HG02870 (cell line): ENCODE measurements around the gene ST3GAL2.

ENCODE experiments used
- ATAC-seq: cut with Tn5 transposase; IDR thresholded peaks from one replicate; pipeline ENCODE4 v1.9.1; 2021; ENCODE audit warnings: mild to moderate bottlenecking, moderate library complexity; ENCODE audit not compliant: unreplicated experiment

Gene ST3GAL2

GRCh38 chr16:70440009-70440692 is 1.3 kb upstream of the ST3GAL2 start:
- no peak for ATAC-seq

DNA sequence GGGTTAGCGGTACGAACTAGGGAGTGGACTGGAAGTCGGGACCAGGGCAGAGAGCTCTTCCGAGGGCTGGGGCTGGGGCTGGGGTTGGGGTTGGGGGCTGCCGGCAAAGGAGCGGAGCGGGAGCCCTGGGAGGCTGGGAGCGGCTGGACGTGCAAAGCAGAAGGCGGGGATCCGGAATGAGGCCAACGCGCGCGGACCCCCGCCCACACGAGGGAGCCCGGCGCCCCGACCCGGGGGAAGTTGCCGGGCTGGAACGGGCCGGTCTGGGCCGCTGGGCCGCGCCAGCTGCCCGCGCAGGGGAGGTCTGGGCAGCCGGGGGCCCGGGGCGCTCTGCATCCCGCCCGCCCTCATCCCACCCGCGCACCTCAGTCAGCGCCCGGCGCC is 323 bp downstream of the ST3GAL2 start:
- ATAC-seq = no peak

GRCh38 chr16:70437582-70438557 is 1.0 kb downstream of the ST3GAL2 start:
- no peak for ATAC-seq

DNA sequence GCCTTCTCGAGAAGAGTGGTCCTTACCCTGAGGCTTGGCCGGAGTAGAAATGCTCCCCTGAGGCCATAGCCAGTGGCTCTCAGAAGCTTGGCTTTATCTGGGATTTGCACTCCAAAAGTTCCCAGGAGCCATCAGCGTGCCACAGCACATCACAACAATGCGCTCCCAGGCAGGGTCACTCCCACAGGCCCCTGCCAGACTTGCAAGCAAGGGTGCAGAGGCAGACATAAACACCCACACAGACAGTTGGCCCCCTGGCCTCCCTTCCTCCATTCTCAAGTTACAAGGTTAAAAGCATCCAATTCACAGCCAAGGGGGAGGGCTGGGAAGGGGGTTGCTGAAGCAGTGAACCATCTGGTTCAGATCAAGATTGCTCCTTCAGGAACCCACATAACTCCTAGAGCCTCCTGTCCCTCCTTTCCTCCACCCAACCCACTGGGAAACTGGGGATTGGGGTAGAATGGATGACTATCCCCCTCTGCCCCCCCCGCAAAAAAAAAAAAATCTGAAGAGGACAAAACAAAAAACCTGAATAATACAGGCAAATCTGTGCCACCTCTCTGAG is 1.8 kb downstream of the ST3GAL2 start:
- ATAC-seq = no peak

DNA sequence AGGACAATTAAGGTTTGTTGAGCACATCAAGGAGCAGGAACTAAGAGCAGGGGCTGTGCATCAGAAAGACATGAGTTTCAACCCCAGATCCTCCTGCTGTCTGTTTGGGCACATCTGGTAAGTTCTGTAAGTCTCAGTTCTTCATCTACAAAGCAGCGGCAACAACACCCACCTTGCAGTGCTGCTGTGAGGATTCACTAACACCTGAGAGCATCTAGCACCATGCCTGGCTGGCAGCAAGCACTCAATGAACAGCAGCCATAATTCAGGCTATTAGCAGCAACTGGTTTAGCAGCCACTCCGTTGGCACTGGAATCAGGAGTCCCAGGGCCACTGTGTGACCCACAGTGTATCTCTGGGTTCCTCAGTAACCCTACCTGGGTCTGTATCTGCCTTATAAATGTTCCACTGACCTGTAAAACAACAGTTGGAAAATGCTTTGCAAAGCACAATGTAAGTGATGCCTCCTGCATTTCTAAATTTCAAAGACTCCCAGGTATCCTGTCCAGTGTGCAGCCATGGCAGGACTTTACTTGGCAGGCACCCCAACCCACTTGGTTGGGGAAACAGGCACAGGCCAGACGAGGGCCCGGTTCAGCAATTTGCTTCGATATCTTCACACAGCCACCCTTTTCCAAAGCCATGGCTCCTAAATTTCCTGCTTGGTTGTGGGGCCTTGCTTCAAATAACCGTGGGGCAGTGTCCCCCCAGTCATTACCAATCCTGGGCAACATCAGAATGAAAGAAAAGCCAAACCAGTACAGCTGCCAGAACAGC is 4.2 kb downstream of the ST3GAL2 start:
- ATAC-seq = no peak

- ATAC-seq = no peak
Measured at GRCh38 chr16:70433458-70434103, 5.3 kb downstream of the ST3GAL2 start.

GRCh38 chr16:70432723-70433457 is 6.0 kb downstream of the ST3GAL2 start:
- ATAC-seq = no peak

GRCh38 chr16:70432356-70432722 is 6.6 kb downstream of the ST3GAL2 start:
- no peak for ATAC-seq

GRCh38 chr16:70430667-70431536 is 8.0 kb downstream of the ST3GAL2 start:
- peak; percentile 39 for ATAC-seq

- ATAC-seq = no peak
Measured at GRCh38 chr16:70429888-70430666, 8.8 kb downstream of the ST3GAL2 start.

DNA sequence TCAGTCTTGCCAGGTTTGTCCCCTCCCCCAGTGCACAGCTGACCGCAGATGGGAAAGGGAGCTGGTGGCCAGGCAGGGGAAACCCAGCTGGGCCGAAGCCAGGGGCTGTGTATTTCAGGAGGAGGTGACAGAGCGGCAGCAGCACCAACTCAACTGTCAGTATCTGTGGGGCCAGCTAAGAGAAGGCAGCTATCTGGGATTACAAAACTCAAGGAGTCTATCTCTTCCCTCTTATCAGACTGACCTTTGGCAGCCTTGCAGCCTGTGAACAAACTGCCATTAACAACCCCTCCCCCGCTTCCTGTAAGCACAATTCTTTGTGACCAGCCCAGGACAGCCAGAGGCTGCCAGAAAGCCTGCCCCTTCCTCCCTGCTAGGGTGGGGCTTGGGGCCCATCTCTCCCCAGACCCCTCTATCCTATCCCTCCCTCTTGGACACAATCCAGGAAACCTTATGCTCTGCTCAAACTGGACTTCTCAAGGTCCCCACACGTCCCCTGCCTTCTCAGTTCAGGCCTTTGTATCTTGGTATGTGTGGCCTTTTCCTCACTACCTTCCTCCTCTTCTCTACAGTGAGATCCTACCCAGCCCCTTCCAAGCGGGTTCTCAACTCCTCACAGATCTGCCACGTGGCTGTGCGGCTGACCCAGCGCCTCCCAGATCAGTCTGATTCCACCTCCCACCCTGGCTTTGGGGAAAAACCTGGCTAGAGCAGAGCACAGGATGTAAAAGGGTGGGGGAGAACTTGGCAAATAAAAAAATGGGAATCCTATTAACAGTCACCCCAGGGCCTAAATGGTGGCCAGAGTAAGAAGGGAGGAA is 10.5 kb downstream of the ST3GAL2 start:
- peak; percentile 29 for ATAC-seq

DNA sequence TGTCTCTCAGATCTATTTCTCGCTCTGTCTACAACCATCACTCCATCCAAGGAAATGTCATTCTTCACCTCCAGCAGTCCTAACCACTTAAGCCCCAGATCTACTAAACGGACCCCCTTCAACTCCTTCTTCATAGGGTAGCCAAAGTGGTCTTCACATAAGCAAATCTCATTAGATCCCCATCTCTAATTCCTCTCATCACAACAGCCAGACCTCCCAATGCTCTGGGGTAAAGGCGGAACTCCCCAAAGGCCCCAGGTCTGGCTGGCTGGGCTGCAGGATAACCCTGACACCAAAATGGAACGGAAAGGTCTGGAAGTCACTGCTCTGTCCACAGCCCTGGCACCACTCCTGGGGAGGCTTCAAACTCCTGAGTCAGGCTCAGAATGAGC is 11.1 kb downstream of the ST3GAL2 start:
- no peak for ATAC-seq

DNA sequence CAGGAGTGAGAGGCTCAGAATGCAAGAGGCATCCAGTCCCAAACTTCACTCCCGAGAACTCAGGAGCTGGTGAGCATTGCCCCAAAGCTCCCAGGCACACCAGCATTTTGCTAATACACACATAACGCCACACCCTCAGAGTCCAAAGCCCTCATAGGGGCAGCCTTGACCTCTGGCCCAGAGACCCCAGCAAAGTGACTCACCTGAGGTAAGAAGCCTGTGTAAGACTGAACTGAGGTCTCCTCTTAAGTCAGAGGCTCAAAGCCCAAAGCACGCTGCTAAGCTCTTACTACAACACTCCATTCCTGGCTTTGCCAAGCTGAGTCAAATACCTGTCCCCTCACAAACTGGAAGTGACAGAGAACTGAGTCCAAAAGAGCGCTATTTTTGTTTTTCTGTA is 16.4 kb downstream of the ST3GAL2 start:
- ATAC-seq = no peak

DNA sequence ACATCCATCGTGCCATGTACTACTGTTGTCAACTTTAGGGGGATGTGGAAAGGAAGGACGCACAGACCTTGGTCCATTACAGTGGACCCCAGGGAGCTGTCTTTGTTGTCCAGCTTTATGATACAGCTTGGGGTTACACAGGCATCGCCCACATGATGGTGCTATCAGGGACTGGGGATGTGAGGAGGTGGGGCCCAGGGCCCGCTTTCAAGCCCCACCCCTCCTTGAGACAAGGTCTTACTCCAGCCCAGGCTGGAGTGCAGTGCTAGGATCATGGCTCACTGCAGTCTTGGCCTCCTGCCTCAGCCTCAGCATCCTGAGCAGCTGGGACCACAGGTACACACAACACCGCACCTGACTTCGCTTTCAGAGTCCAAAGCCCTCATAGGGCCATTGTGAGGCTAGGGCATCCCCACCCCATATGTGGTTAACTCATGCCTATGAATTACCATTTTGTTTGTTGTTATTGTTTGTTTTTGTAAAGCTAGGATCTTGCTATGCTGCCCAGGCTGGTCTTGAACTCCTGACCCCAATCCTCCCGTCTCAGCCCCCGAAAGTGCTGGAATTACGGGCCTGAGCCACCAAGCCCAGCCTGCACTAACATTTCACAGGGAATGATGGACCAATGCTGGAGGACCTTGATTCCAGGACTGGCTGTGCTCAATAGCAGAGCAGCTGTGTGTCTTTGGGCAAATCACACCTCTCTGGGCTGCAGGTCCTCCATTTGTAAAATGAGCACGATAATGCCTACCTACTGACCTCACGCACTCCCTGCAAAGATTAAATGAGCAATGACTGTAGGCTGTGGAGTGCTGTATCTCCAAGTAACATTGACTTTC is 17.2 kb downstream of the ST3GAL2 start:
- ATAC-seq = no peak

GRCh38 chr16:70421014-70421413 is 17.9 kb downstream of the ST3GAL2 start:
- no peak for ATAC-seq
